GM12878 (cell line): ENCODE measurements around the gene RASSF8. TPM values are rescaled to one million over a fixed set of nuclear protein-coding genes. Genes with fewer than 3 reads are reported as not detected.

ENCODE experiments used
- ATAC-seq: fragments of 200-7000 bp; cut with Tn5 transposase; 3 replicates; pipeline ENCODE4 v1.9.1; 2020; ENCODE audit warnings: mild to moderate bottlenecking, moderate library complexity
- BruUV-seq: library from RNA; stranded (reverse); fragments of 400-500 nt; replicated peaks from 2 replicates; lab custom pipeline; 2021; lab: Mats Ljungman, UMichigan
- CTCF ChIA-PET: fragments of 300-600 bp; sonication (Branson Sonifier 250); formaldehyde crosslinking; extraction: SDS; loops from one replicate; lab custom pipeline; 2021; ENCODE audit warnings: inconsistent platforms; lab: Yijun Ruan, JAX
- POLR2A ChIA-PET: fragments of 350-600 bp; formaldehyde crosslinking; extraction: SDS; loops from one replicate; lab custom pipeline; 2021; ENCODE audit warnings: inconsistent platforms; lab: Charles Lee
- RAD21 ChIA-PET: fragments of 300-600 bp; sonication (Branson Sonifier 250); formaldehyde crosslinking; loops from one replicate; lab custom pipeline; 2023; ENCODE audit warnings: antibody characterized with exemption; ENCODE audit not compliant: unreplicated experiment; lab: Charles Lee
- SMC1A ChIA-PET: fragments of 300-600 bp; sonication (Branson Sonifier 250); formaldehyde crosslinking; loops from one replicate; lab custom pipeline; 2023; ENCODE audit not compliant: unreplicated experiment, uncharacterized antibody; lab: Charles Lee
- DNase-seq: peaks from one replicate; pipeline ENCODE4 v3.0.0-alpha.2; 2011; ENCODE audit warnings: low read depth, low spot score
- FAIRE-seq: peaks from 3 replicates; lab custom pipeline; 2011; peaks lifted over from hg19 to GRCh38; lab: Jason Lieb, UNC
- H2AFZ ChIP-seq: 2 replicates; pipeline ENCODE4 v1.6.0; 2011; ENCODE audit warnings: low read depth, low read length, control low read depth; ENCODE audit not compliant: control insufficient read depth
- H3K27ac ChIP-seq: 2 replicates; pipeline ENCODE4 v1.5.1; 2011; ENCODE audit warnings: control low read depth; ENCODE audit not compliant: control insufficient read depth, insufficient read depth
- H3K27me3 ChIP-seq, 2 experiments: replicated peaks in 1 of 2; 2 replicates each; pipeline versions ENCODE4 v1.6.0 to v1.6.1; 2011; ENCODE audit warnings: low read length in 1 of 2; ENCODE audit not compliant: control insufficient read depth in 2 of 2, insufficient read depth in 2 of 2
- H3K36me3 ChIP-seq, 2 experiments: 2 replicates each; pipeline ENCODE4 v1.5.1; 2011; ENCODE audit warnings: low read length in 1 of 2; ENCODE audit not compliant: control insufficient read depth in 2 of 2, insufficient read depth in 2 of 2
- H3K4me1 ChIP-seq: 2 replicates; pipeline ENCODE4 v1.6.1; 2011; ENCODE audit warnings: mild to moderate bottlenecking, low read length, moderate library complexity, mixed read lengths; ENCODE audit not compliant: control insufficient read depth, insufficient read depth
- H3K4me2 ChIP-seq: 2 replicates; pipeline ENCODE4 v1.6.0; 2011; ENCODE audit warnings: control low read depth; ENCODE audit not compliant: control insufficient read depth, insufficient read depth
- H3K4me3 ChIP-seq: fragments of 200-600 bp; sonication (generic); 2 replicates; pipeline ENCODE4 v1.5.1; 2016
- H3K79me2 ChIP-seq: 2 replicates; pipeline ENCODE4 v1.6.0; 2011; ENCODE audit warnings: low read length; ENCODE audit not compliant: control insufficient read depth, insufficient read depth
- H3K9ac ChIP-seq: 2 replicates; pipeline ENCODE4 v1.8.0; 2011; ENCODE audit warnings: low read length, control low read depth, mixed read lengths; ENCODE audit not compliant: control insufficient read depth, insufficient read depth
- H3K9me3 ChIP-seq: replicated peaks from 3 replicates; pipeline ENCODE4 v1.5.1; 2011; ENCODE audit warnings: mild to moderate bottlenecking, low read length; ENCODE audit not compliant: control insufficient read depth, insufficient read depth
- H4K20me1 ChIP-seq: 2 replicates; pipeline ENCODE4 v1.6.0; 2011; ENCODE audit not compliant: control insufficient read depth, insufficient read depth
- BACH1 ChIP-seq: fragments of 450-650 bp; IDR thresholded peaks from 2 replicates; pipeline ENCODE4 v1.6.1; 2017; ENCODE audit warnings: mild to moderate bottlenecking, borderline replicate concordance
- CHD1 ChIP-seq: IDR thresholded peaks from 2 replicates; pipeline ENCODE4 v1.6.1; 2012; ENCODE audit warnings: low read depth, low read length, improper control_type of control experiment
- CREB1 ChIP-seq: IDR thresholded peaks from 2 replicates; pipeline ENCODE4 v1.6.1; 2012; ENCODE audit warnings: low read depth, mild to moderate bottlenecking, inconsistent platforms
- EP300 ChIP-seq, 2 experiments: fragments of 150-350 bp in 1 of 2; IDR thresholded peaks; 2 replicates each; pipeline ENCODE4 v1.6.1; 2011 to 2012; ENCODE audit warnings: low read depth in 2 of 2, low read length in 2 of 2, borderline replicate concordance in 1 of 2, improper control_type of control experiment in 1 of 2, inconsistent platforms in 1 of 2; ENCODE audit not compliant: control insufficient read depth in 1 of 2
- EZH2 ChIP-seq: IDR thresholded peaks from 2 replicates; pipeline ENCODE4 v1.6.1; 2012; ENCODE audit warnings: low read depth, mild to moderate bottlenecking, control low read depth, inconsistent platforms, low read length, borderline replicate concordance; ENCODE audit not compliant: control insufficient read depth
- GATAD2B ChIP-seq: fragments of 450-650 bp; conservative IDR thresholded peaks from 2 replicates; pipeline ENCODE4 v1.6.1; 2017; ENCODE audit warnings: low read depth, mild to moderate bottlenecking, moderate library complexity
- KDM1A ChIP-seq: fragments of 200-600 bp; sonication (generic); IDR thresholded peaks from 2 replicates; pipeline ENCODE4 v1.6.1; 2016; ENCODE audit warnings: borderline replicate concordance
- MTA3 ChIP-seq: IDR thresholded peaks from 2 replicates; pipeline ENCODE4 v1.6.1; 2012; ENCODE audit warnings: low read length, inconsistent platforms, borderline replicate concordance
- MXI1 ChIP-seq: fragments of 150-350 bp; IDR thresholded peaks from 2 replicates; pipeline ENCODE4 v1.6.1; 2011; ENCODE audit warnings: low read depth, mild to moderate bottlenecking, inconsistent platforms, low read length, improper control_type of control experiment
- NR2C2 ChIP-seq: IDR thresholded peaks from 2 replicates; pipeline ENCODE4 v1.6.1; 2011; ENCODE audit warnings: borderline replicate concordance, low read depth; ENCODE audit not compliant: control insufficient read depth, insufficient read length
- PML ChIP-seq: IDR thresholded peaks from 2 replicates; pipeline ENCODE4 v1.6.1; 2012; ENCODE audit warnings: low read length, inconsistent platforms
- YBX1 ChIP-seq: fragments of 450-650 bp; IDR thresholded peaks from 2 replicates; pipeline ENCODE4 v1.6.1; 2016; ENCODE audit warnings: antibody characterized with exemption
- ZNF207 ChIP-seq: fragments of 450-650 bp; IDR thresholded peaks from 2 replicates; pipeline ENCODE4 v1.6.1; 2014; ENCODE audit warnings: antibody characterized with exemption, mild to moderate bottlenecking, borderline replicate concordance
- ZNF217 ChIP-seq: fragments of 450-650 bp; IDR thresholded peaks from 2 replicates; pipeline ENCODE4 v1.6.1; 2017; ENCODE audit warnings: antibody characterized with exemption, mild to moderate bottlenecking
- ZNF274 ChIP-seq: IDR thresholded peaks from one replicate; pipeline ENCODE4 v1.8.0; 2011; ENCODE audit not compliant: insufficient read length, insufficient read depth
- WGBS: methylation state at CpG from one replicate; pipeline ENCODE4 v1.1.6; 2016; ENCODE audit warnings: low lambda C conversion rate; ENCODE audit not compliant: insufficient replicate concordance, insufficient coverage; ENCODE audit errors: missing lambda C conversion rate; 5-methylcytosine and 5-hydroxymethylcytosine counted together
- in situ Hi-C: fragments of 300-500 bp; cut with MboI; formaldehyde crosslinking; loops from 9 replicates; pipeline ENCODE4 v1.14.3; 2018; ENCODE audit warnings: mixed read lengths
- intact Hi-C: fragments of 100-400 bp; cut with micrococcal nuclease; formaldehyde crosslinking; loops from one replicate; pipeline ENCODE4 v1.14.2; 2022; ENCODE audit not compliant: unreplicated experiment
- polyA plus RNA-seq, 11 experiments: library from polyadenylated mRNA; depleted of rRNA in 4 of 11; unstranded in 6 of 11; stranded (reverse) in 5 of 11; fragments of >200 nt; fragmentation: Nextera tagmentation in 4 of 11; fragmentation: Illumina TruSeq in 1 of 11; extraction: Ambion mirVana in 4 of 11; extraction: Trizol in 1 of 11; gene quantifications; 1 replicate in 1 of 11; 2 replicates in 10 of 11; pipeline versions ENCODE4 v1.2.1 to v1.2.3, GENCODE V29; 2011 to 2016; ENCODE audit warnings: inconsistent platforms in 2 of 11, missing spikeins in 2 of 11, low read depth in 1 of 11
- total RNA-seq, 4 experiments: library from RNA; depleted of rRNA in 3 of 4; stranded (reverse); fragments of >200 nt in 3 of 4; fragmentation: Illumina TruSeq in 1 of 4; extraction: Trizol in 1 of 4; gene quantifications; 2 replicates each; pipeline versions ENCODE4 v1.2.1 to v1.2.3, GENCODE V29; 2013 to 2021
- TF ChIP-seq, protein P1 (sequence below): fragments of 450-650 bp; IDR thresholded peaks from 2 replicates; pipeline ENCODE4 v1.6.1; 2016; ENCODE audit warnings: mild to moderate bottlenecking

Gene RASSF8
- total and polyA plus RNA-seq, 10 of the 15 experiments (the other 5 are each of a cell fraction or from before 2014, with no cell fraction given), result 0.06 to 0.18 (median 0.08) TPM; not detected in 6

GRCh38 chr12:25962932-25963525 is 4.5 kb downstream of the RASSF8 start:
- POLR2A ChIA-PET, result interaction anchor here (0.5 to 0.7 kb wide), 3 partner anchors 20 to 633 kb away, joined by 3 to 4 read pairs (median 3); no protein-coding TSS in a partner anchor
- RAD21 ChIA-PET, result interaction anchor here (0.6 kb wide), 1 partner anchor 760 kb away, joined by 3 read pairs; no protein-coding TSS in a partner anchor
- CTCF ChIA-PET, result no interaction called here

More at GRCh38 chr12:25962932-25963525, 4.5 kb downstream of the RASSF8 start:
- SMC1A ChIA-PET, result interaction anchor here (0.5 kb wide), 1 partner anchor 31 kb away, joined by 3 read pairs; no protein-coding TSS in a partner anchor
- Histone ChIP-seq H3K4me1 (no peaks in the 10 kb centered on the region), H4K20me1 (no peaks in the 10 kb centered on the region), H3K4me3 (no peak overlapping the region), H3K27ac (no peak overlapping the region), H2AFZ (no peak overlapping the region), H3K36me3 (no peaks in the 10 kb centered on the region), H3K27me3 (peaks cover 0 to 11% of the 10 kb centered on the region in 2 experiments), H3K79me2 (no peaks in the 10 kb centered on the region), H3K9me3 (no peaks in the 10 kb centered on the region), H3K4me2 (no peak overlapping the region), H3K9ac (no peak overlapping the region)
- FAIRE-seq (no peak), ATAC-seq (no peak), DNase-seq (no peak)
- TF ChIP-seq MTA3, result no peak
- no peak for TF ChIP-seq CREB1
- no peak for TF ChIP-seq YBX1
- no peak for TF ChIP-seq NR2C2
- TF ChIP-seq ZNF217, result no peak
- no peak for TF ChIP-seq EZH2
- TF ChIP-seq, protein P1, sequence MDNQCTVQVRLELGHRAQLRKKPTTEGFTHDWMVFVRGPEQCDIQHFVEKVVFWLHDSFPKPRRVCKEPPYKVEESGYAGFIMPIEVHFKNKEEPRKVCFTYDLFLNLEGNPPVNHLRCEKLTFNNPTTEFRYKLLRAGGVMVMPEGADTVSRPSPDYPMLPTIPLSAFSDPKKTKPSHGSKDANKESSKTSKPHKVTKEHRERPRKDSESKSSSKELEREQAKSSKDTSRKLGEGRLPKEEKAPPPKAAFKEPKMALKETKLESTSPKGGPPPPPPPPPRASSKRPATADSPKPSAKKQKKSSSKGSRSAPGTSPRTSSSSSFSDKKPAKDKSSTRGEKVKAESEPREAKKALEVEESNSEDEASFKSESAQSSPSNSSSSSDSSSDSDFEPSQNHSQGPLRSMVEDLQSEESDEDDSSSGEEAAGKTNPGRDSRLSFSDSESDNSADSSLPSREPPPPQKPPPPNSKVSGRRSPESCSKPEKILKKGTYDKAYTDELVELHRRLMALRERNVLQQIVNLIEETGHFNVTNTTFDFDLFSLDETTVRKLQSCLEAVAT, result no peak
- no peak for TF ChIP-seq MXI1
- no peak for TF ChIP-seq PML
- TF ChIP-seq ZNF207, result no peak
- TF ChIP-seq EP300 (IDR thresholded peaks at IDR 0.05; ENCODE audit: borderline replicate concordance in 1 of 2, control insufficient read depth in 1 of 2, low read depth in 2 of 2, low read length in 2 of 2), result no peak
- no peak for TF ChIP-seq KDM1A
- TF ChIP-seq CHD1, result no peak
- TF ChIP-seq BACH1, result no peak
- no peak for TF ChIP-seq GATAD2B
- TF ChIP-seq ZNF274, result no peak
- in situ Hi-C loops, result no loop called here
- 45% methylated on average over 4 of the region's 4 CpGs for WGBS
- no TSS peak for BruUV-seq
- intact Hi-C loops, result no loop called here
